CD4-positive, CD25-positive, alpha-beta regulatory T cell (primary cell): Measurements from ENCODE around the gene SDR9C7. TPM values are rescaled to one million over a fixed set of nuclear protein-coding genes. Genes with fewer than 3 reads are reported as not detected.

Source experiments
- ATAC-seq, 2 donors: fragments of 150-1000 bp; cut with Tn5 transposase; one replicate each; pipeline ENCODE4 v1.10.0; 2021; ENCODE audit warnings: low read depth in 2 of 2, moderate number of reproducible peaks in 2 of 2, moderate library complexity in 1 of 2
- DNase-seq, 3 donors: peaks; one replicate each; pipeline versions ENCODE4 v3.0.0 to v3.0.0-alpha.2; 2012 to 2022; ENCODE audit warnings: mixed read lengths in 1 of 3
- H3K27ac ChIP-seq: one replicate; pipeline ENCODE4 v1.7.0; 2013; ENCODE audit warnings: mild to moderate bottlenecking, low read length; ENCODE audit not compliant: insufficient read depth, poor library complexity, severe bottlenecking
- H3K27me3 ChIP-seq: one replicate; pipeline ENCODE4 v1.7.0; 2013; ENCODE audit warnings: low read length; ENCODE audit not compliant: control insufficient read depth, insufficient read depth
- H3K36me3 ChIP-seq: one replicate; pipeline ENCODE4 v1.7.0; 2013; ENCODE audit warnings: mild to moderate bottlenecking, low read length, moderate library complexity; ENCODE audit not compliant: control insufficient read depth, insufficient read depth
- H3K4me1 ChIP-seq: 2 replicates; pipeline ENCODE4 v1.7.0; 2013; ENCODE audit warnings: mild to moderate bottlenecking, low read length; ENCODE audit not compliant: insufficient read depth, control insufficient read depth, poor library complexity, severe bottlenecking
- H3K4me3 ChIP-seq: one replicate; pipeline ENCODE4 v1.7.0; 2013; ENCODE audit warnings: low read depth, mild to moderate bottlenecking, low read length, moderate library complexity
- H3K9me3 ChIP-seq, 2 experiments: 1 replicate in 1 of 2; 2 replicates in 1 of 2; pipeline ENCODE4 v1.7.0; 2013; ENCODE audit warnings: low read length in 2 of 2, mild to moderate bottlenecking in 1 of 2, moderate library complexity in 1 of 2; ENCODE audit not compliant: control insufficient read depth in 2 of 2
- H3K27ac Mint-ChIP-seq, 3 donors: one replicate each; pipeline ENCODE4 v1.8.0; 2020 to 2022; ENCODE audit warnings: mild to moderate bottlenecking in 3 of 3, mixed read lengths in 3 of 3, moderate library complexity in 2 of 3
- H3K27me3 Mint-ChIP-seq: one replicate; pipeline ENCODE4 v1.8.0; 2022; ENCODE audit warnings: mild to moderate bottlenecking, mixed read lengths
- H3K36me3 Mint-ChIP-seq: one replicate; pipeline ENCODE4 v1.8.0; 2020; ENCODE audit warnings: mixed read lengths
- H3K4me1 Mint-ChIP-seq, 4 donors: one replicate each; pipeline ENCODE4 v1.8.0; 2020 to 2022; ENCODE audit warnings: mixed read lengths in 4 of 4, mild to moderate bottlenecking in 1 of 4
- H3K4me3 Mint-ChIP-seq, 4 donors: one replicate each; pipeline ENCODE4 v1.8.0; 2020 to 2022; ENCODE audit warnings: mild to moderate bottlenecking in 4 of 4, mixed read lengths in 4 of 4, moderate library complexity in 3 of 4
- H3K9me3 Mint-ChIP-seq, 7 donors: one replicate each; pipeline ENCODE4 v1.8.0; 2020 to 2022; ENCODE audit warnings: mixed read lengths in 7 of 7, mild to moderate bottlenecking in 3 of 7, moderate library complexity in 2 of 7
- polyA plus RNA-seq, 4 donors: library from polyadenylated mRNA; unstranded; fragments of 300-500 nt; fragmentation: Illumina TruSeq; gene quantifications; one replicate each; pipeline ENCODE4 v1.2.3, GENCODE V29; 2021
- total RNA-seq: library from RNA; stranded (reverse); gene quantifications from one replicate; pipeline ENCODE4 v1.2.3, GENCODE V29; 2022

Gene SDR9C7
- total and polyA plus RNA-seq, 5 donors from 2014 or later: not detected

GRCh38 chr12:56935157-56935556, 949 bp upstream of the SDR9C7 start:
- H3K27ac ChIP-seq: no peak overlapping the region
- H3K9me3 ChIP-seq: no peaks in the 10 kb centered on the region
- peaks cover 0 to 7% (median 2%) of the 10 kb centered on the region in 4 donors for H3K4me1 Mint-ChIP-seq
- H3K36me3 Mint-ChIP-seq: no peaks in the 10 kb centered on the region
- H3K9me3 Mint-ChIP-seq: peaks cover 0 to 2% (median 0%) of the 10 kb centered on the region in 7 donors
- no peaks in the 10 kb centered on the region for H3K4me1 ChIP-seq
- no peak overlapping the region for H3K27ac Mint-ChIP-seq
- no peak overlapping the region for H3K4me3 ChIP-seq
- ATAC-seq: no peak
- H3K36me3 ChIP-seq: no peaks in the 10 kb centered on the region
- DNase-seq: no peak
- H3K27me3 ChIP-seq: no peaks in the 10 kb centered on the region
- H3K27me3 Mint-ChIP-seq: peaks cover 26% of the 10 kb centered on the region
- H3K4me3 Mint-ChIP-seq: no peak overlapping the region

DNA sequence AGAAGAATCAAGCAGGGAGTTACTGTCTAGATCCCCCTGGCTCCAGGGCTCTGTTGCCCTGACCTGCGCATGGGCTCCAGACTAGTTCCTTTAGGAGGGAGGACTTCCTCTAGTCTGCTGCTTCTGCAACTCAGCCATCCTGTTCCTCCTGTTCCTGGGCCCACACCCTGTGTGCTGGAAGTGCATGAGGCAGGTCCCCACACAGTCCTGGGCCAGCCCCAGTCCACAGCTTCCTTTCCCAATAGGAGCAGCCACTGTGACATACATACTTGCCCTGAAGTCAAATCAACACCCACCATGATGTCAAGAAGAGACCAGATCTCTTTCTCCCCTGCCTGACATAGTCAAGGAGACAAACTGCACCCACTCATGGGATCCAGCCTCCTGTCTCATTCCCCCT, 1.3 kb downstream of the SDR9C7 start:
- ATAC-seq: no peak
- H3K9me3 Mint-ChIP-seq: peaks cover 0 to 2% (median 0%) of the 10 kb centered on the region in 7 donors
- peak overlapping the region in 1 of 3 donors; percentile 66 for H3K27ac Mint-ChIP-seq
- H3K4me1 Mint-ChIP-seq: peaks cover 0 to 13% (median 5%) of the 10 kb centered on the region in 4 donors
- no peak overlapping the region for H3K4me3 Mint-ChIP-seq
- no peaks in the 10 kb centered on the region for H3K4me1 ChIP-seq
- no peak overlapping the region for H3K4me3 ChIP-seq
- no peaks in the 10 kb centered on the region for H3K36me3 Mint-ChIP-seq
- H3K27me3 ChIP-seq: no peaks in the 10 kb centered on the region
- no peaks in the 10 kb centered on the region for H3K36me3 ChIP-seq
- H3K9me3 ChIP-seq: no peaks in the 10 kb centered on the region
- peaks cover 16% of the 10 kb centered on the region for H3K27me3 Mint-ChIP-seq
- H3K27ac ChIP-seq: no peak overlapping the region
- DNase-seq: no peak

DNA sequence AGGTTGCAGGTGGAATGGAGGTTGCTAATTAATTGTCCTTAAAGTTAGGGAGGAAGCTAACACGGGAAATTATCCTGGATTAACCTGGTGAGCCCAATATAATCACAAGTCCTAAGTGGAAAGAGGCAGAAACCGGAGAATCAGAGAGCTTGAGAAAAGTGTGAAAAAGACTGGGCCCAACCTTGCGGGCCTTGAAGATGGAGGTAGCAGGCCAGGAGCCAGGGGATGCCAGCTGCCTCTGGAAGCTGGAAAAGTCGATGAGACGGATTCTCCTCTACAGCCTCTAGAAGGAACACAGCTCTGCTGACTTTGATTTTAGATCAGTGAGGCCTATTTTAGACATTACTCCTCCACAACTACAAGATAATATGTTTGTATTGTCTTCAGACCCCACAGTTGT, 2.1 kb downstream of the SDR9C7 start:
- DNase-seq: no peak
- Mint-ChIP-seq H3K4me3 (no peak overlapping the region), H3K27ac (no peak overlapping the region), H3K36me3 (no peaks in the 10 kb centered on the region), H3K9me3 (peaks cover 0 to 4% (median 0%) of the 10 kb centered on the region in 7 donors), H3K4me1 (peaks cover 0 to 13% (median 5%) of the 10 kb centered on the region in 4 donors), H3K27me3 (peaks cover 16% of the 10 kb centered on the region)
- Histone ChIP-seq H3K36me3 (no peaks in the 10 kb centered on the region), H3K27ac (no peak overlapping the region), H3K9me3 (no peaks in the 10 kb centered on the region), H3K27me3 (no peaks in the 10 kb centered on the region), H3K4me1 (no peaks in the 10 kb centered on the region), H3K4me3 (no peak overlapping the region)
- no peak for ATAC-seq

- Mint-ChIP-seq H3K27ac (no peak overlapping the region), H3K9me3 (peaks cover 0 to 4% (median 0%) of the 10 kb centered on the region in 7 donors), H3K4me3 (no peak overlapping the region), H3K36me3 (no peaks in the 10 kb centered on the region), H3K27me3 (peaks cover 16% of the 10 kb centered on the region), H3K4me1 (peaks cover 0 to 13% (median 5%) of the 10 kb centered on the region in 4 donors)
- H3K36me3 ChIP-seq: no peaks in the 10 kb centered on the region
- no peak overlapping the region for H3K4me3 ChIP-seq
- DNase-seq (peak in 2 of 3 donors; percentile 4 to 55), ATAC-seq (no peak)
- no peaks in the 10 kb centered on the region for H3K9me3 ChIP-seq
- H3K27ac ChIP-seq: no peak overlapping the region
- H3K27me3 ChIP-seq: no peaks in the 10 kb centered on the region
- no peaks in the 10 kb centered on the region for H3K4me1 ChIP-seq
Observed at GRCh38 chr12:56931474-56931978, 2.7 kb downstream of the SDR9C7 start.

DNA sequence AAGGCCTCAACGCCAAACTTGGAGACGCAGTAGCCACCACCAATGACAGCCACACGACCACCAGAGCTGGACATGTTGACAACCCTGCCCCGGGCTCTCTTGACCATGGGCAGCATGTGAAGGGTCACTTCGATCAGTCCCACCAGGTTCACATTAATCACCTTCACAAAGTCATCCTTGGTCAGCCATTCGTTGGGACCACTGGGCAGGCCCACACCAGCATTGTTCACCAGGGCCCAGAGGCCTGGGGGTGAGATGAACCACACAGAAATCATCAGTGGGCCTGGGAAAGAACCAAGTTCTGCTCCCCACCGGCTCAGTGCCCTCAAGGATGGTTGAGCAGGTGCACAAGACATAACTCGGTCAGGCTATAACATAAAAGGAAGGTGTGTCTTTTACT, 4.0 kb downstream of the SDR9C7 start:
- Histone ChIP-seq H3K4me1 (no peaks in the 10 kb centered on the region), H3K4me3 (no peak overlapping the region), H3K36me3 (no peaks in the 10 kb centered on the region), H3K27ac (no peak overlapping the region), H3K27me3 (no peaks in the 10 kb centered on the region), H3K9me3 (no peaks in the 10 kb centered on the region)
- no peak for DNase-seq
- peaks cover 14% of the 10 kb centered on the region for H3K27me3 Mint-ChIP-seq
- peaks cover 0 to 4% (median 0%) of the 10 kb centered on the region in 7 donors for H3K9me3 Mint-ChIP-seq
- no peak overlapping the region for H3K27ac Mint-ChIP-seq
- no peak for ATAC-seq
- H3K4me1 Mint-ChIP-seq: peaks cover 0 to 13% (median 5%) of the 10 kb centered on the region in 4 donors
- H3K36me3 Mint-ChIP-seq: no peaks in the 10 kb centered on the region
- no peak overlapping the region for H3K4me3 Mint-ChIP-seq

GRCh38 chr12:56929780-56930179, 4.4 kb downstream of the SDR9C7 start:
- DNase-seq: no peak
- Mint-ChIP-seq H3K36me3 (no peaks in the 10 kb centered on the region), H3K9me3 (peaks cover 0 to 4% (median 0%) of the 10 kb centered on the region in 7 donors), H3K4me1 (peaks cover 0 to 13% (median 5%) of the 10 kb centered on the region in 4 donors), H3K27ac (no peak overlapping the region), H3K4me3 (no peak overlapping the region), H3K27me3 (peaks cover 10% of the 10 kb centered on the region)
- H3K9me3 ChIP-seq: no peaks in the 10 kb centered on the region
- no peak for ATAC-seq
- H3K4me1 ChIP-seq: no peaks in the 10 kb centered on the region
- no peaks in the 10 kb centered on the region for H3K36me3 ChIP-seq
- no peak overlapping the region for H3K27ac ChIP-seq
- H3K4me3 ChIP-seq: no peak overlapping the region
- no peaks in the 10 kb centered on the region for H3K27me3 ChIP-seq

GRCh38 chr12:56928262-56928661, 5.9 kb downstream of the SDR9C7 start:
- H3K4me1 ChIP-seq: no peaks in the 10 kb centered on the region
- Mint-ChIP-seq H3K4me1 (peaks cover 0 to 13% (median 5%) of the 10 kb centered on the region in 4 donors), H3K36me3 (no peaks in the 10 kb centered on the region), H3K4me3 (no peak overlapping the region), H3K27me3 (no peaks in the 10 kb centered on the region), H3K9me3 (peaks cover 0 to 4% (median 0%) of the 10 kb centered on the region in 7 donors), H3K27ac (no peak overlapping the region)
- H3K27me3 ChIP-seq: no peaks in the 10 kb centered on the region
- no peaks in the 10 kb centered on the region for H3K9me3 ChIP-seq
- ATAC-seq (no peak), DNase-seq (no peak)
- no peaks in the 10 kb centered on the region for H3K36me3 ChIP-seq
- no peak overlapping the region for H3K27ac ChIP-seq
- H3K4me3 ChIP-seq: no peak overlapping the region

DNA sequence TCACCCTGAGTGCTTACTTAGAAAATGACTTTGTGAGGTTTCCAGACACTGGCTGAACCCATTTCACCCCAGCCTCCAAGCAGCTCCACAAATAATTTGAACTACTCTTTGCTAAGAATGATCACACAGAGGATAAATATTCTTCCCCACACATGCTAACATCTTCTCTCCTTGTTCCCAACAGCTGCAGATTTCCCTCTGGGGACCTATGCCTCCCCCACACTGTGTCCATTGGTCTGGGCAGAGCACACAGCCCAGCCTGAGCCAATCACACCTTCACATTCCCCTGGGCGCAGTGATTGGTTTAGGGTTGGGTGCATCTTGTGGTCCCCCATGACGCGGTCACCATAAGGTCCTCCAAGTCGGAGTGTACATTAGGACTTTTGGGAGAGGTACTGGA, 6.9 kb downstream of the SDR9C7 start:
- no peaks in the 10 kb centered on the region for H3K36me3 Mint-ChIP-seq
- no peak overlapping the region for H3K27ac Mint-ChIP-seq
- peaks cover 0 to 2% (median 0%) of the 10 kb centered on the region in 7 donors for H3K9me3 Mint-ChIP-seq
- no peak overlapping the region for H3K27ac ChIP-seq
- H3K36me3 ChIP-seq: no peaks in the 10 kb centered on the region
- H3K9me3 ChIP-seq: no peaks in the 10 kb centered on the region
- no peaks in the 10 kb centered on the region for H3K4me1 ChIP-seq
- peaks cover 2% of the 10 kb centered on the region for H3K27me3 ChIP-seq
- no peak overlapping the region for H3K4me3 ChIP-seq
- DNase-seq (no peak), ATAC-seq (no peak)
- H3K27me3 Mint-ChIP-seq: no peaks in the 10 kb centered on the region
- H3K4me1 Mint-ChIP-seq: peaks cover 0 to 13% (median 5%) of the 10 kb centered on the region in 4 donors
- no peak overlapping the region for H3K4me3 Mint-ChIP-seq
